Endothelial cell of hepatic sinusoid (primary cell): ENCODE results near the gene ATXN2L.

Experiments used
- in situ Hi-C: cut with HindIII; loops from 2 replicates; pipeline ENCODE4 v1.10.0; 2017; ENCODE audit warnings: low sequenced_read_pairs

ATXN2L gene

DNA sequence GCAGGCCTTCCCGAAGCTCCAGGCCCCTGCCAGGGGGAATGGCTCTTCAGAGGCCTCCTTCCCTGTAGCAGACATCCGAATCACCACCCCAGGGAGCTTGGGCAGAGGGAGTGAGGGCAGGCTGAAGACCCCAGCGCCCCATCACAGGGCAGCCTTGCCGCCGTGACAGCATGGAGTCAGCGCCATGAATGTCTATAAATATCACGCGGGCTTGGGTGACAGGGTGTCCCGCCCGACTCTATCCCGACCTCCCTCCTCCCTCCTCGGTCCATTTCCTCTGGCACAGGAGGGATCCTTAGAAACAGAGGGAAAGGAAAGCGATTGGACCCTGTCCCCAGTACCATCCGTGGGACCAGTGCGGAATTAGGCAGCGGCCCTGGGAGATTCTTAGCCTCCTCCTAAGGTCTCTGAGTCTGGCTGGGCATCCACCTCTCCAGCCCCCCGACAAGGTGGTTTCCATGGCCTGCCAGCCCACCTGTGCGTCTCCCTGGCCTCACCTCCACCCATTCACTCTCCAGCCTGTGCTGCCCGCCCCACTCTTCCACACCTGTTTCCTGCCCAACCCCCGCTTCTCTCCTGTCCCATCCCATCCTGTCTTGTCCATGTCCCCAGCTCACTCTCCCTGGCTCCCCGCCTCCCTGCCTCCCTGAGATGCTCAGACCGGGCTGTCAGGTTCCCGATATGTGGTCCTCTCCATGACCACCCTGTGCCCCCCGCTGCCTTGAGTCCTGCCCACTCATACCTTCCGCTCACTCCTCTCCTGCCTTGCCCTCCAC lies 60.6 kb downstream of the ATXN2L start:
- in situ Hi-C loops, result no loop called here

GRCh38 chr16:28884045-28884444 lies 61.2 kb downstream of the ATXN2L start:
- in situ Hi-C loops, result no loop called here
